ENCODE data around the gene ARAP2.

The ARAP2 gene

GRCh38 chr4:36042122-36042970 is 202.0 kb downstream of the ARAP2 start:
- no peak for DNase-seq (ENCODE audit: low read depth)

GRCh38 chr4:36041340-36041739 is 203.0 kb downstream of the ARAP2 start:
- no peak for DNase-seq (ENCODE audit: low read depth)

- no peak for DNase-seq (ENCODE audit: low read depth)
These were observed 205.3 kb downstream of the ARAP2 start for GRCh38 chr4:36039026-36039425.

- no peak for DNase-seq (ENCODE audit: low read depth)
These were observed 205.8 kb downstream of the ARAP2 start for GRCh38 chr4:36038491-36038890.

GRCh38 chr4:36037127-36037526 is 207.2 kb downstream of the ARAP2 start:
- no peak for DNase-seq (ENCODE audit: low read depth)

- DNase-seq (ENCODE audit: low read depth): no peak
These were observed 214.4 kb downstream of the ARAP2 start for GRCh38 chr4:36029951-36030350.

GRCh38 chr4:36027203-36027602 is 217.1 kb downstream of the ARAP2 start:
- no peak for DNase-seq (ENCODE audit: low read depth)

- no peak for DNase-seq (ENCODE audit: low read depth)
These were observed 217.9 kb downstream of the ARAP2 start for GRCh38 chr4:36026348-36026880.

- DNase-seq (ENCODE audit: low read depth): no peak
These were observed 219.2 kb downstream of the ARAP2 start for GRCh38 chr4:36024901-36025660.

GRCh38 chr4:36020351-36020750 is 224.0 kb downstream of the ARAP2 start:
- no peak for DNase-seq (ENCODE audit: low read depth)
